Loucy (cell line): Measurements from ENCODE around the gene CNNM3.

Experiments
- H2AFZ ChIP-seq: fragments of 200-600 bp; sonication (generic); 2 replicates; pipeline ENCODE4 v1.6.0; 2016; ENCODE audit warnings: antibody characterized with exemption, mild to moderate bottlenecking, low read length, moderate library complexity
- H3F3A ChIP-seq: fragments of 200-600 bp; 2 replicates; pipeline ENCODE4 v1.6.0; 2016; ENCODE audit warnings: antibody characterized with exemption, low read depth, mild to moderate bottlenecking
- H3K27me3 ChIP-seq: fragments of 200-600 bp; sonication (generic); 2 replicates; pipeline ENCODE4 v1.6.1; 2014; ENCODE audit warnings: low read length, mild to moderate bottlenecking; ENCODE audit not compliant: insufficient read depth, poor library complexity, severe bottlenecking
- H3K36me3 ChIP-seq: fragments of 200-600 bp; sonication (generic); 2 replicates; pipeline ENCODE4 v1.6.1; 2016; ENCODE audit warnings: low read length; ENCODE audit not compliant: insufficient read depth
- H3K4me1 ChIP-seq: fragments of 200-600 bp; sonication (generic); 2 replicates; pipeline ENCODE4 v1.5.1; 2014; ENCODE audit warnings: low read length, mild to moderate bottlenecking; ENCODE audit not compliant: insufficient read depth, poor library complexity, severe bottlenecking
- H3K4me2 ChIP-seq: fragments of 200-600 bp; sonication (generic); 2 replicates; pipeline ENCODE4 v1.6.0; 2014; ENCODE audit warnings: antibody characterized with exemption, low read length, low read depth, mild to moderate bottlenecking; ENCODE audit not compliant: poor library complexity, severe bottlenecking
- H3K4me3 ChIP-seq: fragments of 200-600 bp; sonication (generic); 2 replicates; pipeline ENCODE4 v1.5.1; 2014; ENCODE audit warnings: low read length, mild to moderate bottlenecking, mixed read lengths; ENCODE audit not compliant: poor library complexity, severe bottlenecking
- H3K79me2 ChIP-seq: fragments of 200-600 bp; sonication (generic); 2 replicates; pipeline ENCODE4 v1.6.1; 2014; ENCODE audit warnings: low read length; ENCODE audit not compliant: insufficient read depth
- H3K9ac ChIP-seq: fragments of 200-600 bp; sonication (generic); 2 replicates; pipeline ENCODE4 v1.6.0; 2014; ENCODE audit warnings: mild to moderate bottlenecking, low read depth, low read length, moderate library complexity; ENCODE audit not compliant: poor library complexity, severe bottlenecking
- H3K9me2 ChIP-seq: fragments of 200-600 bp; sonication (generic); replicated peaks from 2 replicates; pipeline ENCODE4 v1.6.1; 2016; ENCODE audit warnings: low read depth, low read length, mixed read lengths
- H3K9me3 ChIP-seq: fragments of 200-600 bp; sonication (generic); 2 replicates; pipeline ENCODE4 v1.6.1; 2014; ENCODE audit warnings: mild to moderate bottlenecking, antibody characterized with exemption, low read length, low read depth; ENCODE audit not compliant: insufficient read depth
- H4K20me1 ChIP-seq: fragments of 200-600 bp; sonication (generic); 2 replicates; pipeline ENCODE4 v1.6.0; 2014; ENCODE audit warnings: antibody characterized with exemption, low read length, mild to moderate bottlenecking; ENCODE audit not compliant: insufficient read depth, poor library complexity, severe bottlenecking
- CTCF ChIP-seq: fragments of 200-600 bp; sonication (generic); conservative IDR thresholded peaks from 2 replicates; pipeline ENCODE4 v1.5.1; 2014; ENCODE audit warnings: mild to moderate bottlenecking, antibody characterized with exemption, low read length
- EZH2phosphoT487 ChIP-seq: fragments of 200-600 bp; IDR thresholded peaks from 2 replicates; pipeline ENCODE4 v1.6.1; 2018; ENCODE audit warnings: antibody characterized with exemption, mild to moderate bottlenecking, moderate library complexity, borderline replicate concordance

CNNM3 gene

GRCh38 chr2:96821113-96821675 is 5.1 kb downstream of the CNNM3 start:
- no peak for TF ChIP-seq EZH2phosphoT487
- no peak for TF ChIP-seq CTCF
- Histone ChIP-seq H3K27me3 (no peaks in the 10 kb centered on the region), H4K20me1 (peaks cover 71% of the 10 kb centered on the region), H3K79me2 (peaks cover 75% of the 10 kb centered on the region), H3K9me2 (no peaks in the 10 kb centered on the region), H3F3A (no peaks in the 10 kb centered on the region), H2AFZ (no peak overlapping the region), H3K4me2 (peak overlapping the region; percentile 99), H3K4me1 (peaks cover 51% of the 10 kb centered on the region), H3K9me3 (no peaks in the 10 kb centered on the region), H3K4me3 (peak overlapping the region; percentile 85), H3K9ac (peak overlapping the region; percentile 37), H3K36me3 (peaks cover 28% of the 10 kb centered on the region; the same call in 1 of the 2 replicates)

DNA sequence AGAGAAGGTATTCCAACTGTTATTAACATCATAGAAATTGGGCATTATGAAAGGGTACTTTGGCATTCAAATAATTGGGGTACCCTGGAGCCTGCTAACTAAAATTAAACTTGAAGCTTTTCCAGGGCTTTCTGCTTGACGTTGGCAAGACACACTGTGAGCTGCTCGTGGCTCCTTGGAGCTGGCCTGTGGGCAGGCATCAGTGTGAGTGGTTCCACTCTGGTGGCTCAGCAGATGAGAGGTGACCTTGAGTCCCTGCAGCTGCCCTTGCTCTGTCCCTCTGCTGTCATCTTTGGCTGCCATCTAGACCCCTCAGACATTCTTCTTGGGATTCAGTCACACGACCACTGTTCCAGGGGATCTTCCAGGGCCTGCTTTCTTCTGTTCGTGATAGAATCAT is 6.7 kb downstream of the CNNM3 start:
- no peaks in the 10 kb centered on the region for H3K9me2 ChIP-seq
- peaks cover 65% of the 10 kb centered on the region for H3K79me2 ChIP-seq
- H3K4me2 ChIP-seq: peak overlapping the region; percentile 47
- peaks cover 62% of the 10 kb centered on the region for H4K20me1 ChIP-seq
- H3K9ac ChIP-seq: no peak overlapping the region
- H3K4me1 ChIP-seq: peaks cover 43% of the 10 kb centered on the region
- TF ChIP-seq EZH2phosphoT487 (no peak), CTCF (no peak)
- no peak overlapping the region for H2AFZ ChIP-seq
- H3K36me3 ChIP-seq: peaks cover 41% of the 10 kb centered on the region
- no peaks in the 10 kb centered on the region for H3F3A ChIP-seq
- no peaks in the 10 kb centered on the region for H3K9me3 ChIP-seq
- no peaks in the 10 kb centered on the region for H3K27me3 ChIP-seq
- no peak overlapping the region for H3K4me3 ChIP-seq

- Histone ChIP-seq H4K20me1 (peaks cover 58% of the 10 kb centered on the region), H3K4me3 (no peak overlapping the region), H3K36me3 (peaks cover 46% of the 10 kb centered on the region), H3K4me1 (peaks cover 39% of the 10 kb centered on the region), H3K9me3 (no peaks in the 10 kb centered on the region), H3K9me2 (no peaks in the 10 kb centered on the region), H3K27me3 (no peaks in the 10 kb centered on the region), H3K9ac (peak overlapping the region; percentile 21), H3K79me2 (peaks cover 61% of the 10 kb centered on the region), H3K4me2 (no peak overlapping the region), H3F3A (no peaks in the 10 kb centered on the region), H2AFZ (no peak overlapping the region)
- no peak for TF ChIP-seq CTCF
- no peak for TF ChIP-seq EZH2phosphoT487
These were observed 7.1 kb downstream of the CNNM3 start for GRCh38 chr2:96823198-96823597.
